ENCODE data around the gene OR52A1.

Gene OR52A1

GRCh38 chr11:5131584-5132335 is 22.8 kb downstream of the OR52A1 start:
- no peak for DNase-seq

GRCh38 chr11:5129457-5129877 is 25.1 kb downstream of the OR52A1 start:
- DNase-seq = no peak

GRCh38 chr11:5124891-5125620 is 29.5 kb downstream of the OR52A1 start:
- no peak for DNase-seq

- peak; percentile 34 for DNase-seq
Observed at GRCh38 chr11:5123802-5124521, 30.6 kb downstream of the OR52A1 start.

GRCh38 chr11:5118893-5119292 is 35.7 kb downstream of the OR52A1 start:
- DNase-seq = no peak

- no peak for DNase-seq
Observed at GRCh38 chr11:5117588-5117987, 37.0 kb downstream of the OR52A1 start.

- no peak for DNase-seq
Observed at GRCh38 chr11:5115339-5115738, 39.2 kb downstream of the OR52A1 start.

- DNase-seq = no peak
Observed at GRCh38 chr11:5107285-5107684, 47.3 kb downstream of the OR52A1 start.

GRCh38 chr11:5103066-5103465 is 51.5 kb downstream of the OR52A1 start:
- DNase-seq = no peak

- no peak for DNase-seq
Observed at GRCh38 chr11:5102246-5102645, 52.3 kb downstream of the OR52A1 start.

- DNase-seq = no peak
Observed at GRCh38 chr11:5096011-5096410, 58.5 kb downstream of the OR52A1 start.

Data from KG1 (cell line).